Esophagus squamous epithelium (tissue), 4 donors: ENCODE results near the gene STX17.

ENCODE experiments used
- CTCF ChIP-seq, 6 experiments: fragments of 450-650 bp in 4 of 6; fragments of 200-600 bp in 2 of 6; sonication (generic) in 2 of 6; IDR thresholded peaks; one replicate each; pipeline ENCODE4 v1.5.1; 2016 to 2019; ENCODE audit warnings: antibody characterized with exemption in 6 of 6, mild to moderate bottlenecking in 4 of 6, moderate library complexity in 4 of 6
- POLR2A ChIP-seq, 4 donors: fragments of 450-650 bp; IDR thresholded peaks; one replicate each; pipeline ENCODE4 v1.6.1; 2017; ENCODE audit warnings: antibody characterized with exemption in 4 of 4, mild to moderate bottlenecking in 4 of 4, moderate library complexity in 3 of 4

- TF ChIP-seq CTCF (IDR thresholded peaks at IDR 0.05) (no peak), POLR2A (IDR thresholded peaks at IDR 0.05) (no peak)
Measured at GRCh38 chr9:99966001-99966400, 59.5 kb downstream of the STX17 start.
